GOT3 (cell line): ENCODE measurements around the gene TCF19.
A peak's percentile ranks its signal among the peaks of the same experiment; 100 is the strongest.
"Not testable (repeated sequence)": the region's sequence is repeated elsewhere in the genome, so short reads cannot be mapped to it uniquely, and the experiment has no call there.

Experiments
- DNase-seq: peaks from one replicate; lab custom pipeline; 2025; ENCODE audit warnings: mixed read lengths; lab: John Stamatoyannopoulos, UW

The TCF19 gene

DNA sequence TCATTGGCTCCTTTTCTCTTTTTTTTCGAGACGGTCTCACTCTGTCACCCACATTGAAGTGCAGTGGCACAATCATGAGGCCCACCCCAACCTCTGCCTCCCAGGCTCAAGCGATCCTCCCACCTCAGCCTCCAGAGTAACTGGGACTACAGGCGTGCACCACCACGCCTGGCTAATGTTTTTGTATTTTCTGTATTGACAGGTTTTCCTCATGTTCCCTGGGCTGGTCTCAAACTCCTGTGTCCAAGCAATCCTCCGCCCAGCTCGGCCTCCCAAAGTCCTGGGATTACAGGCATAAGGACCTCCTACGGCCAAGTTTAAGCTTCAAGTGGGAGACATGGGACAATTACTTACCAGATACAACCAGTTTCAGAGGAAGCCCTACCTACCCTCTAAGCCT, 21.5 kb downstream of the TCF19 start:
- DNase-seq: no peak

DNA sequence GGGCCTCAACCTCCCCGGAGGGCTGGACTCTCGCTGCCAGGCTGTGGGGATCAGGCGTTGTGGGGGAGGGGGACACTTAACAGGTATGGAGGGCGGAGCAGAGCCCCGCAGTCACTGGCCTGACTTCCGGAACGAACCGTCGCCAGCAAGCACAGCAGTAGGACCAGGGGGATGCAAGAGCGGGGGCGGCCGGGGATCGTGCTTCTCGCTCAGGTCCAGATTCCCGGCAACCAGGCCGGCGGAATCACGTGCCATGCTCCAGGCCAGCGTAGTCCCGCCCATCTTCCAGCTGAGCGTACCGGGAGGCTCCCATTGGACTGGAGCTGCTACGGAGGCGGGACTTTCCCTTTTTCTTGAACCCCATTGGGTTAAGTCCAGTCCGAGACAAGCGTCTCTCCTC, 22.1 kb downstream of the TCF19 start:
- DNase-seq: peak; percentile 67

- not testable (repeated sequence) for DNase-seq
These were observed 24.9 kb downstream of the TCF19 start for GRCh38 chr6:31183287-31183686.

DNA sequence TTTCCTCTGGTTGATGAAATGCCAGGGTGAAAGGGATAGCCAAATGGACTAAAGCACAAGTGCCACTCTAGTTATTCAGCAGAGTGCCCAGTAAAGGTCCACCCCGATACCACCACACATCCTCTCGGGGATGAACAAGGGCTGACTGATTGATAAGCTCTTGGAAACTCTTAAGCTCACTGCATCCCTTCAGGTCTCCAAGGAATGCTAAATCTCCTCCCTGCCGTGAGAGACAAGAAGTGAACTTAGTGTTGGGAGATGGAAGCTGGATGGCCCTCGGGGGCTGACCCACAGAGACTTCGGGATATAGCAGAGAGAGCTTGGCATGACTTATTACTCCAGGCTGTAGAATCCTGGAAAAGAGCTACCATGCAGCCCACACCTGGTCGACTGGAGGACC, 25.5 kb downstream of the TCF19 start:
- not testable (repeated sequence) for DNase-seq

- not testable (repeated sequence) for DNase-seq
These were observed 27.3 kb downstream of the TCF19 start for GRCh38 chr6:31185695-31186051.

DNA sequence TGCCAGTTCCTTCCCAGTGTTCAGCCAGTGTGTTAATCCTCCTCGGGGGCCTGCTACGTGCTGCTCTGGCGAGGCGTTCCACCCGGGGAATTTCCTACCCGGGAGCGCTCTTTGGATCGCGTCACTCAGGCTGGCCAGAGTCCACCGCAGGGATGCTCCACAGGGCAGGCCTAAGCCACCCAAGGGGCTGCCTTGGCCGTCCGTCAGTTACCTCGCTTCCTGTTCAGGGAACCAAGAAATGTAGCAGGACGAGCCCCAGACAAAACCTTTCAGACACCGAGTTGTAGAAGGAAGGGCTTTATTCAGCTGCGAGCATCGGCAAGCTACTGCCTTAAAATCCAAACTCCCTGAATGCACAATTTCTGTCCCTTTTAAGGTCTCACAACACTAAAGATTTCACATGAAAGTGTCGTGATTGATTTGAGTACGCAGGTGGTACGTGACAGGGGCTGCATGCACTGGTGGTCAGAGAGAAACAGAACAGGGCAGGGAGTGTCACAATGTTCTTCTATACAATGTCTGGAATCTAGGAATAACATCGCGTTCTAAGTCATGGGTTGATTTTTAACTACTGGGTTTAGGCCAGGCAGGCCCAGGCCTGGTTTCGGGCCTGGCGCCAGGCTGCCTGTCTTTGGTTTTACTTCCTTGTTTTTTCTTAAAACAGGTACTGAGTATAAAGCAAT, 27.8 kb downstream of the TCF19 start:
- no peak for DNase-seq

DNA sequence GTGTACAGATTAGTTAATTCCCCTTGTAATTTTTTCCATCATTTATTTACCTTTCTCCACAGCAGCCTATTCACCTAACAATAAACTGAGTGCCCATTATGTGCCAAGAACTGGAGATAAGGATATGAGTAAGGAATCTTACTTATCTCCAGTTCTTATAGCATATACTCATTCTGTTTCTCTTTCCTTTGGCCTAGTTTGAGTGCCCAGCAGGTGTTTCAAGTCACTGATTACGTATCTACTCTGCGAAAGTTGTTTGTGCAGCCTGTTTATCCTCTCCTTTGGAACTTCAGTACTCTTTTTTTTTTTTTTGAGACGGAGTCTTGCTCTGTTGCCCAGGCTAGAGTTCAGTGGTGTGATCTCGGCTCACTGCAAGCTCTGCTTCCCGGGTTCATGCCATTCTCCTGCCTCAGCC, 29.4 kb downstream of the TCF19 start:
- no peak for DNase-seq

DNA sequence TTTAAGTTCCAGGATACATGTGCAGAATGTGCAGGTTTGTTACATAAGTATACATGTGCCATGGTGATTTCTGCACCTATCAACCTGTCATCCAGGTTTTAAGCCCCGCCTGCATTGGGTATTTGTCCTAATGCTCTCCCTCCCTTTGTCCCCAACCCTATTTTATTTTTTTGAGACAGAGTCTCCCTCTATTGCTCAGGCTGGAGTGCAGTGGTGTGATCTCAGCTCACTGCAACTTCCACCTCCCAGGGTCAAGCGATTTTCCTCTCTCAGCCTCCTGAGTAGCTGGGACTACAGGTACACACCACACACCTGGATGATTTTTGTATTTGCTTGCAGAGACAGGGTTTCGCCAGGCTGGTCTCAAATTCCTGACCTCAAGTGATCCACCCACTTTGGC, 30.8 kb downstream of the TCF19 start:
- not testable (repeated sequence) for DNase-seq

DNA sequence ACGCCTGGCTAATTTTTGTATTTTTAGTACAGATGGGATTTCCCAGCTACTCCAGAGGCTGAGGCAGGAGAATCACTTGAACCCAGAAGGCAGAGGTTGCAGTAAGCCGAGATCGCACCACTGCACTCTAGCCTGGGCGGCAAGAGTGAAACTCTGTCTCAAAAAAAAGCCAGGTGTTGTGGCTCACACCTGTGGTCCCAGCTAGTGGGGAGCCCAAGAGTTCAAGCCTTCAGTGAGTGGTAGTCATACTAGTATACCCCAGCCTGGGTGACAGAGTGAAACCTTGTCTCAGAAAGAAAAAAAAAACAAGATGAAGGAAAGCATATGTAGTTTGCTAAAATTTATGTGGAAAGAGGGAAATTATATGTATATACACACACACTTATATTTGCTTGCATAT, 32.1 kb downstream of the TCF19 start:
- DNase-seq: no peak

DNA sequence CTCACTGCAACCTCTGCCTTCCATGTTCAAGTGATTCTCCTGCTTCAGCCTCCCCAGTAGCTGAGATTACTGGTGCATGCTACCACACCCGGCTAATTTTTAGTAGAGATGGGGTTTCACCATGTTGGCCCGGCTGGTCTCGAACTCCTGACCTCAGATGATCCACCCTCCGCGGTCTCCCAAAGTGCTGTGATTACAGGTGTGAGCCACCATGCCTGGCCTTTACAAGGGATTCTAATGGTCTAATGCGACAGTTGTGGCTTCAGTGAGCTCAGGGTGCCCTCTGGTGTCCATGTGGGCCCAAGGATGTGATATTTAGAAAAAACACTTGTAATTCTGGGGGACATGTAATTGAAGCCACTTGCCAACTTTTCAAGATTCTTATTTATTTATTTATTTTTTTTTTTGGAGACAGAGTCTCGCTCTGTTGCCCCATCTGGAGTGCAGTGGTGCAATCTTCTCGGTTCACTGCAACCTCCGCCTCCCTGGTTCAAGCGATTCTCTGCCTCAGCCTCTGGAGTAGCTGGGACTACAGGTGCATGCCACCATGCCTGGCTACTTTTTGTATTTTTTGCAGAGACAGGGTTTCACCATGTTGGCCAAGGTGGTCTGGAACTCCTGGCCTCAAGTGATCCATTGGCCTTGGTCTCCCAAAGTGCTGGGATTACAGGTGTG, 34.2 kb downstream of the TCF19 start:
- peak; percentile 10 for DNase-seq

- DNase-seq: no peak
These were observed 34.8 kb downstream of the TCF19 start for GRCh38 chr6:31193206-31193605.

- DNase-seq: no peak
These were observed 35.9 kb downstream of the TCF19 start for GRCh38 chr6:31194061-31194834.

DNA sequence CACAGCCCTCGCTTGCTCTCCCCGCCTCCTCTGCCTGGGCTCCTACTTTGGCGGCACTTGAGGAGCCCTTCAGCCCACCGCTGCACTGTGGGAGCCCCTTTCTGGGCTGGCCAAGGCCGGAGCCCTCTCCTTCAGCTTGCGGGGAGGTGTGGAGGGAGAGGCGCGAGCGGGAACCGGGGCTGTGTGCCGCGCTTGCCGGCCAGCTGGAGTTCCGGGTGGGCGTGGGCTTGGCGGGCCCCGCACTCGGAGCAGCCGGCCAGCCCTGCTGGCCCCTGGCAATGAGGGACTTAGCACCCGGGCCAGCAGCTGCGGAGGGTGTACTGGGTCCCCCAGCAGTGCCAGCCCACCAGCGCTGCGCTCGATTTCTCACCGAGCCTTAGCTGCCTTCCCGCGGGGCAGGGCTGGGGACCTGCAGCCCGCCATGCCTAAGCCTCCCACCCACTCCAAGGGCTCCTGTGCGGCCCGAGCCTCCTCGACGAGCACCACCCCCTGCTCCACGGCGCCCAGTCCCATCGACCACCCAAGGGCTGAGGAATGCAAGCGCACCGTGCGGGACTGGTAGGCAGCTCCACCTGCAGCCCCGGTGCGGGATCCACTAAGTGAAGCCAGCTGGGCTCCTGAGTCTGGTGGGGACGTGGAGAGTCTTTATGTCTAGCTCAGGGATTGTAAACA, 37.1 kb downstream of the TCF19 start:
- DNase-seq: not testable (repeated sequence)

GRCh38 chr6:31196251-31197022, 38.0 kb downstream of the TCF19 start:
- not testable (repeated sequence) for DNase-seq

DNA sequence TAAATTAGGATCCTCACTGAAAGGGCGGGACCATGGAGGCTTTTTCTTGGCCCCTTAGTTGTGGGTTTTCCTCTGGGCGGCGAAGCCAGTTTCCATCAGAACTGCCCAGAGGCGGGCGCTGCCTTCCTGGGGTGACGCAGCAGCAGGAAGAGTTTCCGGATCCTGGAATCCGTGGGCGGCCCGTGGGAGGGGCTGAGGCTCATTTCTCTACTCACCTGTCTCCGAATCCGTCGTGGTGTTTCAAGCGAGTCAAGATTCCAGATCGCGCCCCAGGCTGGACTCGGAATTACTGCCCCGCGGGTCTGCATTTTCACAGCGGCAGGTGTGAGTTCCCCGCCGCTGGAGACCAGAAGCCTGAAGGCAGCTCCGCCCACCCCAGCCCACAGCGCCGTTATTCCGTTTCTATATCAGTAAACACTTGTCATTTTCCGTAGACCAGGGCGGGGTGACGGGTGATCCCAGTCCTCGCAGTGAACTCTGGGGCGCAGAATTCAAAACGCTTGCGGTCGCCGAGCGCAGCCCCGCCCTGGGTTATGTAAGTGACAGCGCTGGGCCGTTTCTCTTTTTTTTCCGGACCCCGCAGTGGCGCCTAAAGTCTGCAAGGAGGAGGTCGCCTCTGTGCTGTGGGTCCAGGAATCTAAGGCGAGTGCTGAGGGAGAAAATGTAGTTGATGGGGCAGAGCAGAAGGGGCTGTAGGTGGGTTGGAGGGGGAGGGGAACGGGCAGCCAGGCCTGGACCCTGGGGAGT, 39.3 kb downstream of the TCF19 start:
- DNase-seq: peak; percentile 62

DNA sequence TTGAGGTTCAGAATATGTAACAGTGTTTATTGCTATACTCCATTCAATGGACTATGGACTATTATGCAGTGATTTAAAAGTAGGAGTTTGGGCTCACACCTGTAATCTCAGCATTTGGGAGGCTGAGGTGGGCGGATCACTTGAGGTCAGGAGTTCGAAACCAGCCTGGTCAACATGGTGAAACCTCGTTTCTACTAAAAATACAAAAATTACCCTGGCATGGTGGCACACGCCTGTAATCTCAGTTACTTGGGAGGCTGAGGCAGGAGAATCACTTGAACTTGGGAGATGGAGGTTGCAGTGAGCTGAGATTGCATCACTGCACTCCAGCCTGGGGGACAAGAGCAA, 40.7 kb downstream of the TCF19 start:
- not testable (repeated sequence) for DNase-seq

DNA sequence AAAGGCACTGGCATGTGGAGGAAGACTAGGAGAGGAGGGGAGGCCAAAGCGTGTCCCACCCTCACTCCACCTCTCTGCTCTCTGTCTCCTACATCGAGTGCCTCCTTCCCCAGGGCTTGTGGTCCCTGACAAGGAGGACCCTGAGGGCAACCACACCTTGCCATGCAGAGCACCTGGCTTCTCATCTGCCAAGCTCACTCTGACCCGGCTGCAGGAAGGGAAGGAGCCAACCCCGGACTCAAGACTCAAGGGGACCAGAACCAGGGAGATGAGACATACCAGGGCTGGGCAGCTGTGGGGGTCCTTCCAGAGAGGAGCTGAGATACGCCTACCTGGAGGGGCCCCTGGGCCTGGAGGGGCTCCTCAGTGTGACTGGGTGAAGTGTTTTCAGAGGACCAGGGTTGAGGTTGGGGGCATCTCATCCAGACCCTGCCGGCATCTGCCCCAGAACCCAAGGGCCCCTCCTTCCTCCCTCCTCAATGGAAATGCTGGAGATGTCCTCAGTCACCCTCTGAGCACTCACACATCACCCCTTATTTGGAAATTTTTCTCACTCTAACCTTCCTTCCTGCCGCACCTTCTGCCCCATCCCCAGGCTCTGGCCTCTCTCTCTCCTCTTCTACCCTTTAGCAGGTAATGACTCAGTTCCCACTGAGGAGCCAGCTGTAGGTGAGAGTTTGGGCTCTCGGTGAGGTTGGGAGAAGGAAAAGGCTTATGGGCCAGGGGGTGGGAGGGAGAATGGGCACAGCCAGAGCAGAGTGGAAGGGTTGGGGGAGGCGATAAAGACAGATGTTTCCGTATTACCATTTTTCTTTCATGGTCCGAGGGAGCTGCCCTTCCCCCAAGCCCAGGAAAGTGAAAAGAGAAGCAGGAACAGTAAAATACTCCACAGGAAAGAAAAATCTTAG, 44.1 kb downstream of the TCF19 start:
- DNase-seq: no peak

DNA sequence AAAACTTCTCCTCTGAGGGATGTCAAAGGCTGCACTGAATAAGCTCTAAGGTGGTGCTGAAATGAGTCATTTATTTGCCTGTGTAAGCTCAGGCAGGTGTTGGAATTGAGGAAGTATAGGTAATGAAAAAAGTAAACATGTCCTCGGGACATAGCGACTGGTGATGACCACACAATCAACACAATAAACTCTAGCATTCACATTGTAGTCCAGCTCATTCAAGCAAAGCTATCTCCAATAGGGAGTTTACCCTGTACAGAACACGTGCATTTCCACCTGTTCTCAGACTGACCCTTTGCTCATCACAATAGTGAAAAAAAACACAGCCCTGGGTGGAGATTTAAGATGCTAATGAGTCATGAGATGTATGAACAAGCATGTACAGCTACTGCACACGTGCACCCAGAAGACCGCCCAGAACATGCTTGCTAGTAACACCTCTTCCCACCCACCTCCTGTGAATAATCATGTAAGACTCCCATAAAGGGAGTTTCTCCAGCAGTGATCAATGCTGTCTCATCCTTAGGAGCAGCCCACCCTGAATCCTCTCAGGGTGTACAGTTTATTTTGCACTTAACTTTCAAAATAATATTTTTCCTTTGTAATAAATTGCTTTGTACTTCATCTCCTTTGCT, 45.1 kb downstream of the TCF19 start:
- no peak for DNase-seq

DNA sequence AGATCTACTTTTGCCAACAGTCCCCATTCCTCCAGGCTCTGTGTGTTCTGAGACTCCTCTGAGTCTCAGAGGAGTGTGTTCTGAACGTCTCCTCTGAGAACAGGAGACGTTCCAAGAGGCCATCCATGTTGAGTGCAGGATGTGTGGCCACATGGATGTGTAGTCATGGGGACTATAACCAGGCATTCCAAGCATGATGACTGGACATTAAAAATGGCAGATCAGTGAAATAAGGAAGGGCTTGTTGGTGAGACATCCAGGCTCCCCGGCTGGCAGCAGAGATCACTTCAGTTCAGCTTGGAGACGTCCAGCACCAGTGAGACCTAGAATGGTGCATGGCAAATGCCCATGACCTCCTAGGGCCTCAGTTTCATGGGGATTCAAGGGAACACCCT, 46.4 kb downstream of the TCF19 start:
- no peak for DNase-seq

GRCh38 chr6:31205638-31206037, 47.2 kb downstream of the TCF19 start:
- DNase-seq: no peak
